Central memory CD4-positive, alpha-beta T cell (primary cell): ENCODE results near the gene SLC7A10.

ENCODE experiments used
- DNase-seq: peaks from one replicate; pipeline ENCODE4 v3.0.0; 2022
- total RNA-seq, 3 experiments: gene quantifications; one replicate each; lab custom pipeline; 2026; lab: John Stamatoyannopoulos, UW

SLC7A10 gene
- 0 reads per million in 3 experiments for total RNA-seq

- no peak for DNase-seq
Measured at GRCh38 chr19:33225458-33225926, at the start of gene SLC7A10. Gene SLC7A10 (minus strand): TSS chr19:33225850. CDS start chr19:33225703, 147 bp downstream.

- no peak for DNase-seq
Measured at GRCh38 chr19:33274663-33275558, 49.3 kb upstream of the SLC7A10 start.

GRCh38 chr19:33273881-33274662, 48.4 kb upstream of the SLC7A10 start:
- no peak for DNase-seq

GRCh38 chr19:33273065-33273736, 47.6 kb upstream of the SLC7A10 start:
- no peak for DNase-seq

- DNase-seq, result no peak
Measured at GRCh38 chr19:33271246-33272021, 45.8 kb upstream of the SLC7A10 start.

GRCh38 chr19:33270769-33271168, 45.1 kb upstream of the SLC7A10 start:
- DNase-seq, result no peak

- no peak for DNase-seq
Measured at GRCh38 chr19:33269016-33269415, 43.4 kb upstream of the SLC7A10 start.

- DNase-seq, result no peak
Measured at GRCh38 chr19:33268162-33268991, 42.7 kb upstream of the SLC7A10 start.

GRCh38 chr19:33267706-33268105, 42.1 kb upstream of the SLC7A10 start:
- DNase-seq, result no peak

- DNase-seq, result no peak
Measured at GRCh38 chr19:33266974-33267484, 41.4 kb upstream of the SLC7A10 start.

- no peak for DNase-seq
Measured at GRCh38 chr19:33264881-33265445, 39.3 kb upstream of the SLC7A10 start.

- no peak for DNase-seq
Measured at GRCh38 chr19:33263325-33264023, 37.8 kb upstream of the SLC7A10 start.

GRCh38 chr19:33261511-33262189, 36.0 kb upstream of the SLC7A10 start:
- no peak for DNase-seq

- no peak for DNase-seq
Measured at GRCh38 chr19:33260628-33261418, 35.2 kb upstream of the SLC7A10 start.

GRCh38 chr19:33259539-33259938, 33.9 kb upstream of the SLC7A10 start:
- no peak for DNase-seq

GRCh38 chr19:33257828-33258227, 32.2 kb upstream of the SLC7A10 start:
- DNase-seq, result no peak

GRCh38 chr19:33256261-33256660, 30.6 kb upstream of the SLC7A10 start:
- no peak for DNase-seq

- DNase-seq, result no peak
Measured at GRCh38 chr19:33255781-33256180, 30.1 kb upstream of the SLC7A10 start.
